ENCODE results near the gene ATP4B. TPM values are rescaled to one million over a fixed set of nuclear protein-coding genes. Genes with fewer than 3 reads are reported as not detected.
A peak's percentile ranks its signal among the peaks of the same experiment; 100 is the strongest.

Gene ATP4B
- total RNA-seq, 1 experiment from 2014 or later: not detected

DNA sequence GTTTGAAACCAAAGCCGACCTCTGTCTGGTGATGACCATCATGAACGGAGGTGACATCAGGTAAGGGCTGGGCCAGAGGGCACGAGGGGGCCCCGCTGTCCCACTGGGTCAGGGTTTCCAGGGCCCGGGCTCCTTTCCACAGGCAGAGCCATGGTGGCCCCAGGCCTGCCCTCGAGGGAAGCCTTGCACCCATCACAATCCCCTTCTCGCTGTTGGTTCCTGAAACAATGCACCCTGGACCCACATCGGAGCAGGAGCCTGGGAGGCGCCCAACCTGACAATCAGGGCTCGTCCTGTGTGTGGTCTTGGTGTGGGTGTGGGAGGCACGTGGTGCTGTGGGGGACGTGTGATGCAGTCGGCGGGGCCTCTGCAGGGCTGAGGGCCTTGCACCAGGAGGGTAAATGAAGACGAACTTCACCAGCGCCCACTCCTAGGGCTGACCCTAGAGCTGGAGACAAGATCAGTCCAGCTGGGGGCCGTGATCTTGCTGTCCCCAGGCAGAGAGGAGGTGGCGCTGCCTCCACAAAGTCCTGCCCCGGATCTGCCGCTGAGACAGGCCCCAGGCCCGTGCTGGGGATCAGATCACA is 11.8 kb upstream of the ATP4B start:
- Histone ChIP-seq H3K4me1 (ENCODE audit: insufficient read depth, low read length) (no peaks in the 10 kb centered on the region), H2AK5ac (ENCODE audit: insufficient read length, low read length) (no peak overlapping the region), H3K23ac (ENCODE audit: insufficient read length, low read depth, low read length) (no peak overlapping the region), H3K4me2 (ENCODE audit: insufficient read depth, insufficient read length, low read length) (no peak overlapping the region), H3K27ac (ENCODE audit: insufficient read length, low read depth, low read length) (no peak overlapping the region), H4K20me1 (ENCODE audit: control insufficient read depth, insufficient read depth, insufficient read length) (no peaks in the 10 kb centered on the region), H3K4ac (ENCODE audit: low read depth, low read length) (no peak overlapping the region), H3K23me2 (ENCODE audit: insufficient read length, low read depth, low read length, poor library complexity, severe bottlenecking) (no peaks in the 10 kb centered on the region), H2BK120ac (ENCODE audit: low read depth, low read length, poor library complexity, severe bottlenecking) (no peak overlapping the region), H3K79me2 (ENCODE audit: insufficient read depth, low read length) (no peaks in the 10 kb centered on the region), H3K9ac (ENCODE audit: extremely low read depth, insufficient read length, low read length) (no peak overlapping the region), H3K18ac (ENCODE audit: insufficient read length, low read depth, low read length) (no peak overlapping the region), H3K79me1 (ENCODE audit: insufficient read depth, low read depth, low read length, poor library complexity, severe bottlenecking) (no peaks in the 10 kb centered on the region), H4K5ac (ENCODE audit: insufficient read length, low read depth, low read length) (no peak overlapping the region), H3K27me3 (ENCODE audit: insufficient read depth, low read length) (no peaks in the 10 kb centered on the region), H2AFZ (ENCODE audit: low read length) (no peak overlapping the region), H2BK12ac (ENCODE audit: insufficient read length, low read depth, low read length) (no peak overlapping the region), H3K9me3 (ENCODE audit: control insufficient read depth, low read depth, low read length) (no peaks in the 10 kb centered on the region), H4K91ac (ENCODE audit: insufficient read length, low read depth, low read length) (no peak overlapping the region), H3K14ac (ENCODE audit: insufficient read depth, low read length) (no peak overlapping the region; the same call in 1 of the 2 replicates), H3T11ph (ENCODE audit: low read length) (no peak overlapping the region), H2BK20ac (ENCODE audit: low read depth, low read length, poor library complexity, severe bottlenecking) (no peak overlapping the region), H2BK5ac (ENCODE audit: insufficient read length, low read length) (no peak overlapping the region), H3K56ac (ENCODE audit: insufficient read length, low read depth, low read length) (no peak overlapping the region), H2BK15ac (ENCODE audit: low read depth, low read length) (no peak overlapping the region), H4K8ac (replicated peaks; ENCODE audit: insufficient read length, low read depth, low read length) (no peak overlapping the region)
- Mint-ChIP-seq H3K4me3 (no peak overlapping the region), H3K27me3 (ENCODE audit: low read depth) (no peaks in the 10 kb centered on the region), H3K4me1 (peaks cover 0 to 6% of the 10 kb centered on the region in 2 experiments; a peak in 2 of 4 replicates), H3K36me3 (ENCODE audit: insufficient read depth in 1 of 3, low read depth in 3 of 3) (no peaks in the 10 kb centered on the region; a peak in 1 of 7 replicates), H3K27ac (peak overlapping the region in 1 of 3 experiments; percentile 70; a peak in 3 of 7 replicates), H3K9me3 (no peaks in the 10 kb centered on the region)
- no peak for DNase-seq
- WGBS (ENCODE audit: extremely low coverage, insufficient read length, low lambda C conversion rate): no CpG with 5 or more reads among the region's 21 CpGs
- TF ChIP-seq CTCF (conservative IDR thresholded peaks at IDR 0.05): no peak

Data from H9 (cell line).